ENCODE results near the gene RALGAPB. TPM values are rescaled to one million over a fixed set of nuclear protein-coding genes. Genes with fewer than 3 reads are reported as not detected.

RALGAPB gene
- polyA plus RNA-seq, 2 of the 4 experiments (the other 2 are of a cell fraction), result 15.1 to 35.9 TPM

GRCh38 chr20:38543014-38543906 lies 70.6 kb downstream of the RALGAPB start:
- no peak for FAIRE-seq
- 83% methylated on average over 7 of the region's 7 CpGs for WGBS (ENCODE audit: missing lambda C conversion rate)
- Histone ChIP-seq H3K9me3 (no peaks in the 10 kb centered on the region), H3K4me1 (no peaks in the 10 kb centered on the region), H3K27ac (no peak overlapping the region), H3K4me2 (no peak overlapping the region), H3K4me3 (no peak overlapping the region)
- CTCF ChIA-PET, result interaction anchor here (0.6 to 1.4 kb wide), 2 partner anchors 12 to 24 kb away, joined by 3 read pairs; no protein-coding TSS in a partner anchor
- POLR2A ChIA-PET, result no interaction called here
- DNase-seq (ENCODE audit: low read depth in 1 of 2, low spot score in 1 of 2), result no peak
- TF ChIP-seq MAZ (IDR thresholded peaks at IDR 0.05; ENCODE audit: borderline replicate concordance, low read depth, low read length) (no peak), NPAS2 (CRISPR knock-in tag; IDR thresholded peaks at IDR 0.05; ENCODE audit: borderline replicate concordance) (no peak)
- no peak for ATAC-seq

GRCh38 chr20:38545771-38546170 lies 73.1 kb downstream of the RALGAPB start:
- TF ChIP-seq RNF2 (IDR thresholded peaks at IDR 0.05; ENCODE audit: borderline replicate concordance, low read depth) (no peak), PBX3 (IDR thresholded peaks at IDR 0.05) (no peak), EHMT2 (IDR thresholded peaks at IDR 0.05; ENCODE audit: low read depth) (no peak), REST (IDR thresholded peaks at IDR 0.05) (no peak), NFE2L2 (conservative IDR thresholded peaks at IDR 0.05; ENCODE audit: low read length) (no peak), TP53 (CRISPR knock-in tag; IDR thresholded peaks at IDR 0.05) (no peak)
- FAIRE-seq (no peak), DNase-seq (ENCODE audit: low read depth in 1 of 2, low spot score in 1 of 2) (no peak), ATAC-seq (no peak)
- no peak overlapping the region for H3K4me2 ChIP-seq
- ChIA-PET POLR2A (no interaction called here), CTCF (no interaction called here)
- H3K9me3 ChIP-seq, result no peaks in the 10 kb centered on the region
- no peak overlapping the region for H3K4me3 ChIP-seq
- H3K4me1 ChIP-seq, result no peaks in the 10 kb centered on the region
- no peak overlapping the region for H3K27ac ChIP-seq
- WGBS (ENCODE audit: missing lambda C conversion rate), result 92% methylated on average over 2 of the region's 2 CpGs

- H3K4me1 ChIP-seq, result no peaks in the 10 kb centered on the region
- 91% methylated on average over 3 of the region's 3 CpGs for WGBS (ENCODE audit: missing lambda C conversion rate)
- ATAC-seq, result no peak
- ChIA-PET CTCF (interaction anchor here (1.4 kb wide), 1 partner anchor 13 kb away, joined by 3 read pairs; no protein-coding TSS in a partner anchor), POLR2A (no interaction called here)
- no peak overlapping the region for H3K27ac ChIP-seq
- no peak for DNase-seq (ENCODE audit: low read depth in 1 of 2, low spot score in 1 of 2)
- FAIRE-seq, result no peak
- no peak overlapping the region for H3K4me3 ChIP-seq
- no peak overlapping the region for H3K4me2 ChIP-seq
- TF ChIP-seq FOSB (CRISPR knock-in tag; IDR thresholded peaks at IDR 0.05) (no peak), TP53 (CRISPR knock-in tag; IDR thresholded peaks at IDR 0.05) (no peak), SREBF2 (IDR thresholded peaks at IDR 0.05) (no peak), CHD4 (IDR thresholded peaks at IDR 0.05; ENCODE audit: borderline replicate concordance) (no peak), ELK1 (IDR thresholded peaks at IDR 0.05; ENCODE audit: low read depth, low read length) (no peak), EHF (CRISPR knock-in tag; IDR thresholded peaks at IDR 0.05) (no peak)
- H3K9me3 ChIP-seq, result no peaks in the 10 kb centered on the region
Observed at GRCh38 chr20:38547288-38548085, 74.8 kb downstream of the RALGAPB start.

Data from A549 (cell line).